ENCODE measurements around the gene IPO9.

The IPO9 gene

DNA sequence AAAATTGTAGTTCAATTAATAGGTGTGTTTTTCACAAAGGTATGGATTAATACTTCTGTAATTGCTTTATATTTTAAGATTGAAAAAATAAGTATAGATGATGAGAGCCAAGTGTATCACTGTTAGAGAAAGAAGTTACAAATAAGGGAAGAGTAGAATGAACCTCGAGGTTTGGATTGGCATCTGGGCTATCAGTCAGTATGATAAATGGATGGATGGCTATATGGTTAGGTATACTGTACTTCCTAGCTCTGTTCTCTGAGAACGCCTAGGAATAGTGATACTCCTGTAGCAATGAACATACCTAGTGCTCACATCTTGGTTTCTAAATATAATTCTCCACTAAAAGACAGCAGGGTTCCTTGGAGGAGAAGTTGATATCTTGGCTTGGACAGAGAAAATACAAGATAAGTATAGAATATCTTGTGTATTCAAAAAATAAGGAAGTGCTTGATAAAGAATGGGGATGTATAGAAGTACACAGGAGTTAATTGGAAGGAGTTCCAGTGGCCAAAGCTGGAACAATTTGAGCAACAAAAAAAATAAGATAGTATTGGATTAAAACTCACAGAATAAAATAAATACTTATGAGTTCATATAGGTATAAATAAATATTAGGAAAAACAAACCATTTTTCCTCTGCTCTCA lies 12.4 kb downstream of the IPO9 start:
- TF ChIP-seq, protein P1, sequence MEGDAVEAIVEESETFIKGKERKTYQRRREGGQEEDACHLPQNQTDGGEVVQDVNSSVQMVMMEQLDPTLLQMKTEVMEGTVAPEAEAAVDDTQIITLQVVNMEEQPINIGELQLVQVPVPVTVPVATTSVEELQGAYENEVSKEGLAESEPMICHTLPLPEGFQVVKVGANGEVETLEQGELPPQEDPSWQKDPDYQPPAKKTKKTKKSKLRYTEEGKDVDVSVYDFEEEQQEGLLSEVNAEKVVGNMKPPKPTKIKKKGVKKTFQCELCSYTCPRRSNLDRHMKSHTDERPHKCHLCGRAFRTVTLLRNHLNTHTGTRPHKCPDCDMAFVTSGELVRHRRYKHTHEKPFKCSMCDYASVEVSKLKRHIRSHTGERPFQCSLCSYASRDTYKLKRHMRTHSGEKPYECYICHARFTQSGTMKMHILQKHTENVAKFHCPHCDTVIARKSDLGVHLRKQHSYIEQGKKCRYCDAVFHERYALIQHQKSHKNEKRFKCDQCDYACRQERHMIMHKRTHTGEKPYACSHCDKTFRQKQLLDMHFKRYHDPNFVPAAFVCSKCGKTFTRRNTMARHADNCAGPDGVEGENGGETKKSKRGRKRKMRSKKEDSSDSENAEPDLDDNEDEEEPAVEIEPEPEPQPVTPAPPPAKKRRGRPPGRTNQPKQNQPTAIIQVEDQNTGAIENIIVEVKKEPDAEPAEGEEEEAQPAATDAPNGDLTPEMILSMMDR (IDR thresholded peaks at IDR 0.05; ENCODE audit: borderline replicate concordance, control extremely low read depth, extremely low read depth, insufficient read depth, missing control alignments) = no peak
- DNase-seq (ENCODE audit: low spot score) = no peak
- in situ Hi-C loops (cut with MboI; ENCODE audit: low sequenced_read_pairs, unreplicated experiment) = no loop called here

- TF ChIP-seq, protein P1 (IDR thresholded peaks at IDR 0.05; ENCODE audit: borderline replicate concordance, control extremely low read depth, extremely low read depth, insufficient read depth, missing control alignments) = no peak
- in situ Hi-C loops (cut with MboI; ENCODE audit: low sequenced_read_pairs, unreplicated experiment) = no loop called here
- DNase-seq (ENCODE audit: low spot score) = no peak
These were observed 13.6 kb downstream of the IPO9 start for GRCh38 chr1:201842472-201843027.

- no peak for DNase-seq (ENCODE audit: low spot score)
- in situ Hi-C loops (cut with MboI; ENCODE audit: low sequenced_read_pairs, unreplicated experiment) = no loop called here
- TF ChIP-seq, protein P1 (IDR thresholded peaks at IDR 0.05; ENCODE audit: borderline replicate concordance, control extremely low read depth, extremely low read depth, insufficient read depth, missing control alignments) = no peak
These were observed 16.6 kb downstream of the IPO9 start for GRCh38 chr1:201845331-201846083.

DNA sequence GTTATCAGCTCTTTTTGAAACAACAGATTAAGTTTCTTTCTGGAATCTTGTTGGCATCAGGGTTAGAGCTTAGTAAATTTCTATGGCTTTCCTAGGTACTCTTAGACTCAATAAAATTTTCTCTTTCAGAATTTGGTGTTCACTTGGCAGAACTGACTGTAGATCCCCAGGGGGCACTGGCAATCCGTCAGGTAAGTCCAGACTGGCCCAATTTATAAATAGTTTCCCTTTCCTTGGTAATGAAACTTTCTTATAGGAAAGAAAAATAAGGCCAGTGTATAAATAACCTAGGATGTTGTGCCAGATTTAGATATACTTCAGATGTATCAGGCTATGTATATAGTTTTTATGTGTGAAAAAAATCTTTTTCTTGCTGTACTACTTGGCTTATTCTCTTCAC lies 18.2 kb downstream of the IPO9 start:
- in situ Hi-C loops (cut with MboI; ENCODE audit: low sequenced_read_pairs, unreplicated experiment) = no loop called here
- TF ChIP-seq, protein P1 (IDR thresholded peaks at IDR 0.05; ENCODE audit: borderline replicate concordance, control extremely low read depth, extremely low read depth, insufficient read depth, missing control alignments) = no peak
- DNase-seq (ENCODE audit: low spot score) = no peak

DNA sequence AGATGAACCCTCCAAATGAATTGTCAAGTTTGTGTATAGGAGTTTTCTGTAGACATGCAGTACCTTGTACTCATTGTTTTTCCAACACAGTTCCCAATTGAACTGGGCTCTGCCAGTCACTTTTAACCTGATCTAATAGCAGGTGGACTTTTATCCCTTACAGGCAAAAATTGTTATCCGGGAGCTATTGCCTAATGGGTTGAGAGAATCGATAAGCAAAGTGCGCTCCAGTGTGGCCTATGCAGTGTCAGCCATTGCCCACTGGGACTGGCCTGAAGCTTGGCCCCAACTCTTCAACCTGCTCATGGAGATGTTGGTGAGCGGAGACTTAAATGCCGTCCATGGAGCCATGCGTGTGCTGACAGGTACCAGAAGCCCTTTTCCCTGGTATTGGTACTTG lies 19.3 kb downstream of the IPO9 start:
- TF ChIP-seq, protein P1 (IDR thresholded peaks at IDR 0.05; ENCODE audit: borderline replicate concordance, control extremely low read depth, extremely low read depth, insufficient read depth, missing control alignments) = no peak
- no peak for DNase-seq (ENCODE audit: low spot score)
- in situ Hi-C loops (cut with MboI; ENCODE audit: low sequenced_read_pairs, unreplicated experiment) = no loop called here

DNA sequence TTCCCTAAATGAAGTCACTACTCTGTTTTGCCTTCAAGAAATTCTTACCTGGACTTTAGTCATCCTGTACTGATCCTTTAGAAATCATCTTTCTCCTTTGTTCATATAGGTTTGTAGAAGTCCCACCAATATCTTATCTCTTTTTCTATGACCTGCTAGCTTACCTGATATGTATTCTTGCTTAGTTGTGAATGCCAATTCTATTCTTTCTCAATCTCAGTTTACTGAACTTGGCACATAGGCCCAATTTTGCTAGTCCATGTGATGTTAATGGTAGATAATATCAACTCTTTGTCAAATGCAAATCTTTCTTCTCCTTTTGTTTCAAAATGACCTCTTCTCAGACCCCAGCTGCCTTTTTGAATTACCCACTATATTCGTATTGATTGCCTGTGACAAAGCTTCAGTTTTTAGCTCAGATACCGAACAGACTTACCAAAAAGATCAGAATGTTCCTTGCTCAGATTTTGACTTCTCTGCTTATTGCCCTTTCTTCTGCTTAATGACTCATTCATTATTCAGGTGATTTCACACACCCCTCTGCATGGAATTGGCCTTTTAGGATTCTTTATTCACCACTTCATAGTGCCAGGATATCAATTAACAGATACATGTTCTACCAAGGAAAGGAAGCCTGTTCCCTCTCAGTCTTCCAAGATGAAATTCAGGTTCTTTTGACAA lies 20.6 kb downstream of the IPO9 start:
- TF ChIP-seq, protein P1 (IDR thresholded peaks at IDR 0.05; ENCODE audit: borderline replicate concordance, control extremely low read depth, extremely low read depth, insufficient read depth, missing control alignments) = no peak
- in situ Hi-C loops (cut with MboI; ENCODE audit: low sequenced_read_pairs, unreplicated experiment) = no loop called here
- no peak for DNase-seq (ENCODE audit: low spot score)
